CD14-positive monocyte (primary cell): ENCODE results near the gene CHST3. TPM values are rescaled to one million over a fixed set of nuclear protein-coding genes. Genes with fewer than 3 reads are reported as not detected.

Experiments
- DNase-seq, 3 donors: peaks; one replicate each; pipeline ENCODE4 v3.0.0-alpha.2; 2011 to 2022
- H2AFZ ChIP-seq: 2 replicates; pipeline ENCODE4 v1.6.0; 2012; ENCODE audit warnings: mild to moderate bottlenecking, low read depth, low read length, inconsistent platforms; ENCODE audit not compliant: insufficient read depth, poor library complexity, severe bottlenecking
- H3K27ac ChIP-seq, 2 donors: 1 replicate in 1 of 2; 2 replicates in 1 of 2; pipeline ENCODE4 v1.5.1; 2012 to 2013; ENCODE audit warnings: low read length in 2 of 2, control low read depth in 1 of 2, inconsistent platforms in 1 of 2, low read depth in 1 of 2, mild to moderate bottlenecking in 1 of 2
- H3K27me3 ChIP-seq, 2 donors: one replicate each; pipeline versions ENCODE4 v1.6.0 to v1.6.1; 2011 to 2013; ENCODE audit warnings: low read length in 2 of 2; ENCODE audit not compliant: control insufficient read depth in 2 of 2, insufficient read depth in 2 of 2
- H3K36me3 ChIP-seq, 2 donors: replicated peaks in 1 of 2; 1 replicate in 1 of 2; 2 replicates in 1 of 2; pipeline versions ENCODE4 v1.5.1 to v1.6.1; 2012 to 2013; ENCODE audit warnings: low read length in 2 of 2, control low read depth in 1 of 2, inconsistent platforms in 1 of 2, mild to moderate bottlenecking in 1 of 2; ENCODE audit not compliant: insufficient read depth in 2 of 2, control insufficient read depth in 1 of 2
- H3K4me1 ChIP-seq, 2 donors: 1 replicate in 1 of 2; 2 replicates in 1 of 2; pipeline versions ENCODE4 v1.5.1 to v1.6.1; 2012 to 2013; ENCODE audit warnings: low read length in 2 of 2, control low read depth in 1 of 2, inconsistent platforms in 1 of 2, mild to moderate bottlenecking in 1 of 2, moderate library complexity in 1 of 2; ENCODE audit not compliant: insufficient read depth in 2 of 2, control insufficient read depth in 1 of 2
- H3K4me2 ChIP-seq: replicated peaks from 2 replicates; pipeline ENCODE3; 2012; ENCODE audit warnings: low read length, moderate library complexity, mild to moderate bottlenecking; ENCODE audit not compliant: poor library complexity, severe bottlenecking; ENCODE audit errors: extremely low read depth
- H3K4me3 ChIP-seq, 3 experiments: fragments of 200-600 bp in 1 of 3; sonication (generic) in 1 of 3; replicated peaks in 1 of 3; 1 replicate in 2 of 3; 2 replicates in 1 of 3; pipeline ENCODE4 v1.5.1; 2011 to 2013; ENCODE audit warnings: low read length in 3 of 3, mild to moderate bottlenecking in 3 of 3, control low read depth in 2 of 3, low read depth in 2 of 3, inconsistent platforms in 1 of 3, moderate library complexity in 1 of 3
- H3K79me2 ChIP-seq: 2 replicates; pipeline ENCODE4 v1.6.0; 2012; ENCODE audit warnings: mild to moderate bottlenecking, control low read depth, inconsistent platforms, low read length, moderate library complexity; ENCODE audit not compliant: insufficient read depth
- H3K9ac ChIP-seq: 2 replicates; pipeline ENCODE4 v1.6.0; 2017; ENCODE audit warnings: low read length, mild to moderate bottlenecking; ENCODE audit not compliant: insufficient read depth, poor library complexity, severe bottlenecking
- H3K9me3 ChIP-seq, 2 donors: replicated peaks in 1 of 2; 1 replicate in 1 of 2; 2 replicates in 1 of 2; pipeline versions ENCODE4 v1.5.1 to v1.6.1; 2012 to 2013; ENCODE audit warnings: low read length in 2 of 2, control low read depth in 1 of 2; ENCODE audit not compliant: control insufficient read depth in 1 of 2, insufficient read depth in 1 of 2
- H4K20me1 ChIP-seq: 2 replicates; pipeline ENCODE4 v1.6.0; 2012; ENCODE audit warnings: mild to moderate bottlenecking, low read length, control low read depth, moderate library complexity; ENCODE audit not compliant: insufficient read depth
- H3K27ac Mint-ChIP-seq, 7 donors: one replicate each; pipeline ENCODE4 v1.8.0; 2020; ENCODE audit warnings: mild to moderate bottlenecking in 7 of 7, mixed read lengths in 7 of 7, moderate library complexity in 6 of 7, inconsistent platforms in 2 of 7
- H3K27me3 Mint-ChIP-seq, 3 donors: one replicate each; pipeline ENCODE4 v1.8.0; 2021 to 2022; ENCODE audit warnings: low read depth in 3 of 3, mild to moderate bottlenecking in 3 of 3, mixed read lengths in 3 of 3, moderate library complexity in 3 of 3, inconsistent platforms in 1 of 3
- H3K36me3 Mint-ChIP-seq, 2 donors: one replicate each; pipeline ENCODE4 v1.8.0; 2020; ENCODE audit warnings: mixed read lengths in 2 of 2, inconsistent platforms in 1 of 2, mild to moderate bottlenecking in 1 of 2
- H3K4me1 Mint-ChIP-seq: one replicate; pipeline ENCODE4 v1.8.0; 2020; ENCODE audit warnings: mild to moderate bottlenecking, mixed read lengths
- H3K4me3 Mint-ChIP-seq, 2 donors: one replicate each; pipeline ENCODE4 v1.8.0; 2020; ENCODE audit warnings: mild to moderate bottlenecking in 2 of 2, mixed read lengths in 2 of 2, moderate library complexity in 1 of 2
- H3K9me3 Mint-ChIP-seq, 7 donors: one replicate each; pipeline ENCODE4 v1.8.0; 2020 to 2022; ENCODE audit warnings: mixed read lengths in 7 of 7, mild to moderate bottlenecking in 6 of 7, moderate library complexity in 6 of 7, inconsistent platforms in 2 of 7
- CTCF ChIP-seq: fragments of 200-600 bp; IDR thresholded peaks from one replicate; pipeline ENCODE4 v1.8.0; 2022; ENCODE audit warnings: antibody characterized with exemption, mild to moderate bottlenecking
- WGBS: methylation state at CpG from one replicate; pipeline ENCODE4 v1.1.5; 2013; ENCODE audit warnings: missing lambda C conversion rate; ENCODE audit not compliant: insufficient coverage; 5-methylcytosine and 5-hydroxymethylcytosine counted together
- intact Hi-C, 2 donors: fragments of 100-400 bp; cut with micrococcal nuclease; formaldehyde crosslinking; loops; one replicate each; pipeline versions ENCODE4 v1.15.0 to v1.15.1; 2023
- polyA plus RNA-seq, 3 donors: library from polyadenylated mRNA; depleted of rRNA in 1 of 3; unstranded in 2 of 3; stranded (reverse) in 1 of 3; fragments of 300-500 nt in 2 of 3; fragments of >200 nt in 1 of 3; fragmentation: Illumina TruSeq in 2 of 3; gene quantifications; 1 replicate in 2 of 3; 2 replicates in 1 of 3; pipeline ENCODE4 v1.2.3, GENCODE V29; 2012 to 2021

The CHST3 gene
- polyA plus RNA-seq, 3 donors = not detected

- Histone ChIP-seq H3K27me3 (no peaks in the 10 kb centered on the region), H3K9ac (no peak overlapping the region), H3K9me3 (no peaks in the 10 kb centered on the region), H3K4me1 (no peaks in the 10 kb centered on the region), H3K36me3 (no peaks in the 10 kb centered on the region), H2AFZ (no peak overlapping the region), H3K4me3 (no peak overlapping the region), H3K79me2 (no peaks in the 10 kb centered on the region), H3K27ac (no peak overlapping the region), H4K20me1 (no peaks in the 10 kb centered on the region), H3K4me2 (no peak overlapping the region)
- Mint-ChIP-seq H3K4me1 (peaks cover 5% of the 10 kb centered on the region), H3K9me3 (no peaks in the 10 kb centered on the region), H3K4me3 (no peak overlapping the region), H3K36me3 (no peaks in the 10 kb centered on the region), H3K27ac (no peak overlapping the region), H3K27me3 (peaks cover 1 to 13% (median 3%) of the 10 kb centered on the region in 3 donors)
- no peak for TF ChIP-seq CTCF
- WGBS = 93% methylated on average over 4 of the region's 5 CpGs
- intact Hi-C loops = loop anchor here in 1 of 2 donors (10.0 kb wide), 1 partner anchor 289 kb away; no protein-coding TSS in a partner anchor
- DNase-seq = no peak
Observed at GRCh38 chr10:72056113-72056512, 91.9 kb downstream of the CHST3 start.

GRCh38 chr10:72056932-72057751 is 92.9 kb downstream of the CHST3 start:
- H3K9me3 Mint-ChIP-seq = no peaks in the 10 kb centered on the region
- H3K36me3 ChIP-seq = no peaks in the 10 kb centered on the region
- no peaks in the 10 kb centered on the region for H3K79me2 ChIP-seq
- H3K27ac Mint-ChIP-seq = no peak overlapping the region
- no peaks in the 10 kb centered on the region for H4K20me1 ChIP-seq
- no peak for TF ChIP-seq CTCF
- H3K27ac ChIP-seq = no peak overlapping the region
- intact Hi-C loops = loop anchor here in 1 of 2 donors (10.0 kb wide), 1 partner anchor 288 kb away; no protein-coding TSS in a partner anchor
- WGBS = 93% methylated on average over 15 of the region's 25 CpGs
- H3K9ac ChIP-seq = no peak overlapping the region
- no peak overlapping the region for H3K4me3 Mint-ChIP-seq
- no peak overlapping the region for H3K4me2 ChIP-seq
- H3K36me3 Mint-ChIP-seq = no peaks in the 10 kb centered on the region
- peaks cover 1 to 13% (median 3%) of the 10 kb centered on the region in 3 donors for H3K27me3 Mint-ChIP-seq
- H3K4me3 ChIP-seq = no peak overlapping the region
- no peaks in the 10 kb centered on the region for H3K9me3 ChIP-seq
- no peaks in the 10 kb centered on the region for H3K4me1 ChIP-seq
- H2AFZ ChIP-seq = no peak overlapping the region
- no peaks in the 10 kb centered on the region for H3K27me3 ChIP-seq
- DNase-seq = no peak
- H3K4me1 Mint-ChIP-seq = peaks cover 5% of the 10 kb centered on the region
